ENCODE measurements around the gene TRPV3.

GRCh38 chr17:3590768-3591167 is 33.2 kb upstream of the TRPV3 start:
- TF ChIP-seq, protein P1, sequence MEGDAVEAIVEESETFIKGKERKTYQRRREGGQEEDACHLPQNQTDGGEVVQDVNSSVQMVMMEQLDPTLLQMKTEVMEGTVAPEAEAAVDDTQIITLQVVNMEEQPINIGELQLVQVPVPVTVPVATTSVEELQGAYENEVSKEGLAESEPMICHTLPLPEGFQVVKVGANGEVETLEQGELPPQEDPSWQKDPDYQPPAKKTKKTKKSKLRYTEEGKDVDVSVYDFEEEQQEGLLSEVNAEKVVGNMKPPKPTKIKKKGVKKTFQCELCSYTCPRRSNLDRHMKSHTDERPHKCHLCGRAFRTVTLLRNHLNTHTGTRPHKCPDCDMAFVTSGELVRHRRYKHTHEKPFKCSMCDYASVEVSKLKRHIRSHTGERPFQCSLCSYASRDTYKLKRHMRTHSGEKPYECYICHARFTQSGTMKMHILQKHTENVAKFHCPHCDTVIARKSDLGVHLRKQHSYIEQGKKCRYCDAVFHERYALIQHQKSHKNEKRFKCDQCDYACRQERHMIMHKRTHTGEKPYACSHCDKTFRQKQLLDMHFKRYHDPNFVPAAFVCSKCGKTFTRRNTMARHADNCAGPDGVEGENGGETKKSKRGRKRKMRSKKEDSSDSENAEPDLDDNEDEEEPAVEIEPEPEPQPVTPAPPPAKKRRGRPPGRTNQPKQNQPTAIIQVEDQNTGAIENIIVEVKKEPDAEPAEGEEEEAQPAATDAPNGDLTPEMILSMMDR (IDR thresholded peaks at IDR 0.05; ENCODE audit: low read length) = no peak
- TF ChIP-seq EZH2 (IDR thresholded peaks at IDR 0.05; ENCODE audit: borderline replicate concordance, low read length) = no peak
